Common myeloid progenitor, CD34-positive (primary cell): ENCODE results near the gene CD93. TPM values are rescaled to one million over a fixed set of nuclear protein-coding genes. Genes with fewer than 3 reads are reported as not detected.

Experiments used
- CTCF ChIA-PET: fragments of 350-600 bp; sonication (Branson Sonifier 250); formaldehyde crosslinking; loops from one replicate; lab custom pipeline; 2021; ENCODE audit warnings: antibody characterized with exemption; lab: Charles Lee
- POLR2A ChIA-PET: fragments of 350-600 bp; sonication (Branson Sonifier 250); formaldehyde crosslinking; loops from one replicate; lab custom pipeline; 2021; ENCODE audit warnings: antibody characterized with exemption; lab: Charles Lee
- DNase-seq, 3 donors: peaks; one replicate each; pipeline versions ENCODE4 v3.0.0 to v3.0.0-alpha.2; 2013
- H3K27ac ChIP-seq, 2 experiments: 1 replicate in 1 of 2; 2 replicates in 1 of 2; pipeline ENCODE4 v1.7.0; 2013; ENCODE audit warnings: inconsistent platforms in 2 of 2, low read length in 2 of 2, mild to moderate bottlenecking in 2 of 2, low read depth in 1 of 2, moderate library complexity in 1 of 2; ENCODE audit not compliant: severe bottlenecking in 2 of 2, insufficient read depth in 1 of 2, poor library complexity in 1 of 2
- H3K27me3 ChIP-seq, 5 experiments: replicated peaks in 2 of 5; 1 replicate in 3 of 5; 2 replicates in 2 of 5; pipeline versions ENCODE4 v1.6.1 to v1.7.0; 2013; ENCODE audit warnings: low read length in 4 of 5, mild to moderate bottlenecking in 2 of 5, moderate library complexity in 2 of 5, inconsistent platforms in 1 of 5; ENCODE audit not compliant: insufficient read depth in 5 of 5, control insufficient read depth in 4 of 5
- H3K36me3 ChIP-seq, 4 experiments: 1 replicate in 2 of 4; 2 replicates in 2 of 4; pipeline versions ENCODE4 v1.6.1 to v1.7.0; 2013; ENCODE audit warnings: low read length in 3 of 4, control low read depth in 1 of 4, mild to moderate bottlenecking in 1 of 4; ENCODE audit not compliant: control insufficient read depth in 4 of 4, insufficient read depth in 4 of 4
- H3K4me1 ChIP-seq, 4 experiments: 1 replicate in 3 of 4; 2 replicates in 1 of 4; pipeline versions ENCODE4 v1.6.1 to v1.7.1; 2013; ENCODE audit warnings: low read length in 3 of 4, mild to moderate bottlenecking in 3 of 4, control low read depth in 1 of 4, inconsistent platforms in 1 of 4, moderate library complexity in 1 of 4; ENCODE audit not compliant: control insufficient read depth in 4 of 4, insufficient read depth in 4 of 4; ENCODE audit errors: control extremely low read depth in 1 of 4
- H3K4me3 ChIP-seq, 7 experiments: 1 replicate in 4 of 7; 2 replicates in 3 of 7; pipeline versions ENCODE4 v1.5.1 to v1.7.0; 2013; ENCODE audit warnings: mild to moderate bottlenecking in 7 of 7, low read length in 6 of 7, moderate library complexity in 6 of 7, inconsistent platforms in 2 of 7, low read depth in 2 of 7, control low read depth in 1 of 7; ENCODE audit not compliant: insufficient read depth in 4 of 7, control insufficient read depth in 1 of 7; ENCODE audit errors: extremely low read depth in 1 of 7
- H3K9me3 ChIP-seq, 5 experiments: 1 replicate in 4 of 5; 2 replicates in 1 of 5; pipeline versions ENCODE4 v1.6.1 to v1.7.1; 2013; ENCODE audit warnings: low read length in 4 of 5, mild to moderate bottlenecking in 2 of 5, inconsistent platforms in 1 of 5, low read depth in 1 of 5, moderate library complexity in 1 of 5; ENCODE audit not compliant: control insufficient read depth in 4 of 5, insufficient read depth in 2 of 5; ENCODE audit errors: control extremely low read depth in 1 of 5
- WGBS: methylation state at CpG from one replicate; pipeline ENCODE4 v1.1.5; 2013; ENCODE audit not compliant: insufficient coverage; 5-methylcytosine and 5-hydroxymethylcytosine counted together
- polyA plus RNA-seq: library from polyadenylated mRNA; unstranded; fragments of 120-200 nt; gene quantifications from one replicate; pipeline ENCODE4 v1.2.1, GENCODE V29; 2013

Gene CD93
- polyA plus RNA-seq = 3.6 TPM

DNA sequence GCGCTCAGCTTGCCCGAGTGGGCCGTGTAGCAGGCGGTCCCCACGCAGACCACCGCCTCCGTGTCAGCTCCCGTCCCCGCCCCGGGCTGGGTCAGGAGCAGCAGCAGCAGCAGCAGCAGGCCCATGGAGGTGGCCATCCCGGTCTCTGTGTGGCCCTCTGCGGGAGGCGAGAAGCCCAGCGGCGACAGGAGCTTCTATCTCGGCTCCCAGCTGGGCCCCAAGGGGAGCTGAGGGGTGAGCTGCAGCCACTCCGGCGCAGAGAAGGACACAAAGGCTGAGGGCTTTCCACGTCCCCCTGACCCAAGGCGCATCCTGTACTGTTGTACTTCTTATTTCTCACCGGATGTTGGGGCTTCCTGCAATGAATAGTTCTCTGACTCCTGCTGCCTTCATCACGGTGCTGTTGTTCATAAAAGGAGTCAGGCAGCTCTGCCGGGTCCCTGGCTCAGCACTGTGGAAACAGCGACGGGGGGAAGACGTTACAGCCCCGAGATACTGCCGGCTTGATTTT is at the start of gene CD93:
TSS of gene CD93 (minus strand) at position 269 of the 511 bp plus-strand sequence. CDS start at position 137, 132 bp downstream.
- peak; percentile 34 to 74 (median 65) for DNase-seq
- POLR2A ChIA-PET = interaction anchor here (0.8 to 1.4 kb wide), 2 partner anchors 28 to 39 kb away, joined by 3 read pairs; no protein-coding TSS in a partner anchor
- CTCF ChIA-PET = interaction anchor here (1.3 to 1.8 kb wide), 5 partner anchors 25 to 396 kb away, joined by 3 to 6 read pairs (median 5); partner anchors contain the start of gene THBD
- peaks cover 14 to 75% (median 45%) of the 10 kb centered on the region in 4 experiments for H3K4me1 ChIP-seq
- 10% methylated on average over 27 of the region's 28 CpGs for WGBS
- no peaks in the 10 kb centered on the region for H3K9me3 ChIP-seq
- no peaks in the 10 kb centered on the region for H3K27me3 ChIP-seq
- peak within 1 kb of the TSS in 4 of 7 experiments; percentile 5 to 58 (median 51) for H3K4me3 ChIP-seq
- peak within 1 kb of the TSS in 1 of 2 experiments; percentile 14 for H3K27ac ChIP-seq
- no peaks in the 10 kb centered on the region for H3K36me3 ChIP-seq

- H3K4me3 ChIP-seq = no peak overlapping the region
- WGBS = over 99% methylated on average over 8 of the region's 8 CpGs
- peak in 1 of 3 donors; percentile 24 for DNase-seq
- peak overlapping the region in 1 of 2 experiments; percentile 71 for H3K27ac ChIP-seq
- H3K27me3 ChIP-seq = no peaks in the 10 kb centered on the region
- no peaks in the 10 kb centered on the region for H3K9me3 ChIP-seq
- ChIA-PET CTCF (interaction anchor here (0.7 to 2.8 kb wide), 6 partner anchors 8 to 126 kb away, joined by 3 to 10 read pairs (median 4); no protein-coding TSS in a partner anchor), POLR2A (no interaction called here)
- H3K36me3 ChIP-seq = no peaks in the 10 kb centered on the region
- peaks cover 0 to 30% (median 8%) of the 10 kb centered on the region in 4 experiments for H3K4me1 ChIP-seq
These were observed 47.5 kb upstream of the CD93 start for GRCh38 chr20:23133560-23133998.

DNA sequence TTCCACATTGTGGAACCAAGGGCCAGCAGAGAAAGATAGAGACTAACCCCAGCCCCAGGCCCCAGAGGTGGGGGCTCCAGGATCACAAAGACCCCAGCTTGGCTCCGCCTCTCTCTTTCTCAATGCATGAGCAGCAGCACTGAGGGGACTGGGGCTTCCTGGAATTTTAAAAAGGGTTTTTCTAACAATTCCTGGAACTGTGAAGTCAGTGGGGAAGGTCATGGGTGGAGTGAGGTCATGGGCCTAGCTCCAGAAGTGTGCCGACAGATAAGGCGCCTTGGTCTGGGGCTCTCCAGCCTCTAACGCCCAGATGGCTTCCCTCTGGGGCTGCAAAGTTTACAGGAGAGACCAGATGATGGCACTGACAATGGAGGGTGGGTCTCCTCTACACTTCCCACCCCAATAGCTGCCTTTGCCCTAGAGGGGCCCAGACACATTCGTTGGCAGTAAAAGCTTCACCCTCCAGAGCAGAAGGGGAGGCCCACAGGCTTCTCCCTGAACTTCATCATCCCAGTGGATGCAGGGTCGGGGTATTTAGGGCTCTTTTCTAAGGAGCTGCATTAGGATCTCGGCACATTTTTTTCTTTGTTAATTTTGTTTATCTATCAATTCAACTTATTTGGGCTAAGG is 46.9 kb upstream of the CD93 start:
- DNase-seq = peak in 1 of 3 donors; percentile 41
- no peak overlapping the region for H3K4me3 ChIP-seq
- H3K27ac ChIP-seq = peak overlapping the region in 1 of 2 experiments; percentile 71
- no peaks in the 10 kb centered on the region for H3K36me3 ChIP-seq
- no peaks in the 10 kb centered on the region for H3K9me3 ChIP-seq
- 85% methylated on average over 4 of the region's 7 CpGs for WGBS
- POLR2A ChIA-PET = no interaction called here
- CTCF ChIA-PET = interaction anchor here (0.7 to 2.8 kb wide), 6 partner anchors 9 to 125 kb away, joined by 3 to 10 read pairs (median 4); no protein-coding TSS in a partner anchor
- H3K27me3 ChIP-seq = no peaks in the 10 kb centered on the region
- peaks cover 0 to 36% (median 8%) of the 10 kb centered on the region in 4 experiments for H3K4me1 ChIP-seq

GRCh38 chr20:23132293-23132929 is 46.3 kb upstream of the CD93 start:
- Histone ChIP-seq H3K36me3 (no peaks in the 10 kb centered on the region), H3K4me3 (no peak overlapping the region), H3K27me3 (no peaks in the 10 kb centered on the region), H3K4me1 (peaks cover 0 to 41% (median 9%) of the 10 kb centered on the region in 4 experiments), H3K9me3 (no peaks in the 10 kb centered on the region), H3K27ac (peak overlapping the region in 1 of 2 experiments; percentile 71)
- WGBS = 97% methylated on average over 11 of the region's 14 CpGs
- DNase-seq = no peak
- POLR2A ChIA-PET = no interaction called here
- CTCF ChIA-PET = interaction anchor here (0.8 to 2.8 kb wide), 4 partner anchors 10 to 22 kb away, joined by 3 to 10 read pairs (median 6); no protein-coding TSS in a partner anchor

GRCh38 chr20:23131766-23132165 is 45.6 kb upstream of the CD93 start:
- ChIA-PET CTCF (interaction anchor here (0.9 to 2.8 kb wide), 2 partner anchors 10 to 13 kb away, joined by 3 to 10 read pairs; no protein-coding TSS in a partner anchor), POLR2A (no interaction called here)
- no peak for DNase-seq
- Histone ChIP-seq H3K9me3 (no peaks in the 10 kb centered on the region), H3K4me1 (peaks cover 3 to 48% (median 12%) of the 10 kb centered on the region in 4 experiments), H3K4me3 (no peak overlapping the region), H3K27me3 (no peaks in the 10 kb centered on the region), H3K27ac (peak overlapping the region in 1 of 2 experiments; percentile 71), H3K36me3 (no peaks in the 10 kb centered on the region)
- WGBS = 83% methylated on average over 5 of the region's 11 CpGs

GRCh38 chr20:23130622-23131140 is 44.6 kb upstream of the CD93 start:
- POLR2A ChIA-PET = no interaction called here
- no peak for DNase-seq
- H3K4me3 ChIP-seq = no peak overlapping the region
- H3K9me3 ChIP-seq = no peaks in the 10 kb centered on the region
- no peaks in the 10 kb centered on the region for H3K27me3 ChIP-seq
- peaks cover 5 to 58% (median 21%) of the 10 kb centered on the region in 4 experiments for H3K4me1 ChIP-seq
- H3K27ac ChIP-seq = no peak overlapping the region
- WGBS = no CpG with 5 or more reads among the region's 4 CpGs
- CTCF ChIA-PET = interaction anchor here (1.0 kb wide), 1 partner anchor 104 kb away, joined by 4 read pairs; no protein-coding TSS in a partner anchor
- no peaks in the 10 kb centered on the region for H3K36me3 ChIP-seq
